ENCODE results near the gene WTIP. TPM values are rescaled to one million over a fixed set of nuclear protein-coding genes. Genes with fewer than 3 reads are reported as not detected.

WTIP gene
- total RNA-seq, 2 experiments from 2014 or later, result 0.68 to 1.2 TPM

DNA sequence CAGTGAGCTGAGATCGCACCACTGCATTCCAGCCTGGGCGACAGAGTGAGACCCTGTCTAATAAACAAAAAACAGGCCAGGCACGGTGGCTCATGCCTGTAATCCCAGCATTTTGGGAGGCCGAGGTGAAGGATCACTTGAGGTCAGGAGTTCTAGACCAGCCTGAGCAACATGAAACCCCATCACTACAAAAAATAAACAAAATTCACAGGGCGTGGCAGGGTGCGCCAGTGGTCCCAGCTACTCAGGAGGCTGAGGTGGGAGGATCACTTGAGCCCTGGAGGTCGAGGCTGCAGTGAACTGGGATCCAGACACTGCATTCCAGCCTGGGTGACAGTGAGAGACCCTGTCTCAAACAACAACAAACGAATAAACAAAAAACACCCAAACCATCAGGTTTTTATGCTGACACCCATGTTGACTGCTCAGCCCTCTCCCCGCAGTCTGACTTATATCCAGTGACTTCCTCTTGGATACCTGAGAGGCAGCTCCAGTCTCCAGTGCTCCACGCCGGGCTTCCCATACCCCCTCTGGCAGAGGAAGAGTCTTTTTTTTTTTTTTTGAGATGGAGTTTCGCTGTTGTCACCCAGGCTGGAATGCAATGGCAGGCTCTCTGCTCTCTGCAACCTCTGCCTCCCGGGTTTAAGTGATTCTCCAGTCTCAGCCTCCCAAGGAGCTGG lies 17.7 kb downstream of the WTIP start:
- DNase-seq (no peak), ATAC-seq (no peak)
- H3K4me3 Mint-ChIP-seq, result no peak overlapping the region
- CTCF ChIA-PET, result no interaction called here
- H3K36me3 Mint-ChIP-seq (ENCODE audit: low read depth), result no peaks in the 10 kb centered on the region
- H3K27ac Mint-ChIP-seq, result no peak overlapping the region
- H3K4me1 Mint-ChIP-seq (ENCODE audit: low read depth), result peaks cover 11% of the 10 kb centered on the region
- no peaks in the 10 kb centered on the region for H3K27me3 Mint-ChIP-seq (ENCODE audit: low read depth)
- POLR2A ChIA-PET, result no interaction called here
- no peaks in the 10 kb centered on the region for H3K9me3 Mint-ChIP-seq (ENCODE audit: insufficient read depth)

DNA sequence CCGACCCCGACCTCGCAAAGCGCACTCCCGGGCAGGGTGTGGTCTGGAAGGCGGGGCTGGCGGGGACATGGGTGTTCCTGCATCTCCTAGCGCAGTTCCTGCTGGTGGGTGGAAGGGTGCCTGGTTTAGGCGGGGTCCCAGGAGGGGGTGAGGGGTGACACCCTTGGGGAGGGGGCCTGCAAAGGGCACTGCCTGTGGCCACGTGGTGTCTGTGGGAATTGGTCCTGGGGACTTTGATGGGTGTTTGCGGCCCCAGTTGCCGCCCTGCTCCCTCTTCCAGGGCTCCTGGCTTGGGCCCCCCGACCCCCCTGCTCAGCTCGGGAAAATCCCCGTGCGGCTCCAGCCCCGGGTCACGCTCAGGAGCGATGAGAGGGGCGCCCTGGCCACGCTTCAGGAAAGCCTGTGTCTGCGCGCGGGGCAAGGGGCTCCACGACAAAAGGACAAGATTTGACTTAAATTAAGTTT lies 19.1 kb downstream of the WTIP start:
- Mint-ChIP-seq H3K4me3 (no peak overlapping the region), H3K27me3 (ENCODE audit: low read depth) (no peaks in the 10 kb centered on the region), H3K36me3 (ENCODE audit: low read depth) (no peaks in the 10 kb centered on the region), H3K27ac (no peak overlapping the region), H3K4me1 (ENCODE audit: low read depth) (peaks cover 11% of the 10 kb centered on the region), H3K9me3 (ENCODE audit: insufficient read depth) (no peaks in the 10 kb centered on the region)
- CTCF ChIA-PET, result interaction anchor here (0.8 to 1.1 kb wide), 3 partner anchors 15 to 211 kb away, joined by 3 read pairs; no protein-coding TSS in a partner anchor
- no peak for ATAC-seq
- POLR2A ChIA-PET, result no interaction called here
- DNase-seq, result no peak

DNA sequence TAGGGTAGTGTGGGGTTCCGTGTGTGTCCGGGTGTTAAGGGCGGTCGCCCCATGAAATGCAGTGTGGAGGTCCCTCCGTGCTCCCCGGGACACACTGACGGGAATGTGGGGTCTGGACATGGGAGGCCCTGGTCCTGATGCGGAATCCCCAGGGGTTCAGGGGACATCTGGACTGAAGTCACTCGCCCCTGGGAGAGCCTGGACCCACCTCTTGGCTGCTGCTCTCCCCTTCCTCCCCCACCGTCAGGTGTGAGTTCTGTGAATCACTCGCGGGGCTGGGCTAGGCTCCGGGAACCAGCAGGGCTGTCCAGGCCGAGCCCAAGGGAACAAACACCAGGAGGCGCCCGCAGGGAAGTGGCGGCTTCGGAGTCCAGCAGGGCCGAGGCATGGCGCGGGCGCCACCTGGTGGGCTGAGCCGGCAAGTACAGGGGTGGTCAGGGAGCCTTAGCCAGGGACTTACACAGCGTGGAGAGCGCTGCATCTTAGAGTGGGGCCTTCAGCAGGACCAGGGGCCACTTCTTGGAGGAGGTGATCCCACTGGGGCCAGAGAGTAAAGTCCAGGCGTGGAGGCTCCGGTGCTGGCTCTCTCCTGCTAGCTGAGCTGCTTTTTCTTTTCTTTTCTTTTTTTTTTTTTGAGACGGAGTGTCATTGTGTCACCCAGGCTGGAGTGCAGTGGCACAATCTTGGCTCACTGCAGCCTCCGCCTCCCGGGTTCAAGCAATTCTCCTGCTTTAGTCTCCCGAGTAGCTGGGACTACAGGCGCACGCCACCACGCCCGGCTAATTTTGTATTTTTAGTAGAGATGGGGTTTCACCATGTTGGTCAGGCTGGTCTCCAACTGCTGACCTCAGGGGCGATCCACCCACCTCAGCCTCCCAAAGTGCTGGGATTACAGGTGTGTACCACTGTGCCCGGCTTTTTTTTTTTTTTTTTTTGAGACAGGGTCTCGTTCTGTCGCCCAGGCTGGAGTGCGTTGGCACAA lies 20.1 kb downstream of the WTIP start:
- Mint-ChIP-seq H3K36me3 (ENCODE audit: low read depth) (no peaks in the 10 kb centered on the region), H3K9me3 (ENCODE audit: insufficient read depth) (no peaks in the 10 kb centered on the region), H3K4me1 (ENCODE audit: low read depth) (peaks cover 11% of the 10 kb centered on the region), H3K27ac (no peak overlapping the region), H3K4me3 (no peak overlapping the region), H3K27me3 (ENCODE audit: low read depth) (no peaks in the 10 kb centered on the region)
- ChIA-PET POLR2A (no interaction called here), CTCF (interaction anchor here (0.8 to 1.1 kb wide), 3 partner anchors 16 to 210 kb away, joined by 3 read pairs; no protein-coding TSS in a partner anchor)
- ATAC-seq (peak; percentile 92), DNase-seq (peak; percentile 87)

DNA sequence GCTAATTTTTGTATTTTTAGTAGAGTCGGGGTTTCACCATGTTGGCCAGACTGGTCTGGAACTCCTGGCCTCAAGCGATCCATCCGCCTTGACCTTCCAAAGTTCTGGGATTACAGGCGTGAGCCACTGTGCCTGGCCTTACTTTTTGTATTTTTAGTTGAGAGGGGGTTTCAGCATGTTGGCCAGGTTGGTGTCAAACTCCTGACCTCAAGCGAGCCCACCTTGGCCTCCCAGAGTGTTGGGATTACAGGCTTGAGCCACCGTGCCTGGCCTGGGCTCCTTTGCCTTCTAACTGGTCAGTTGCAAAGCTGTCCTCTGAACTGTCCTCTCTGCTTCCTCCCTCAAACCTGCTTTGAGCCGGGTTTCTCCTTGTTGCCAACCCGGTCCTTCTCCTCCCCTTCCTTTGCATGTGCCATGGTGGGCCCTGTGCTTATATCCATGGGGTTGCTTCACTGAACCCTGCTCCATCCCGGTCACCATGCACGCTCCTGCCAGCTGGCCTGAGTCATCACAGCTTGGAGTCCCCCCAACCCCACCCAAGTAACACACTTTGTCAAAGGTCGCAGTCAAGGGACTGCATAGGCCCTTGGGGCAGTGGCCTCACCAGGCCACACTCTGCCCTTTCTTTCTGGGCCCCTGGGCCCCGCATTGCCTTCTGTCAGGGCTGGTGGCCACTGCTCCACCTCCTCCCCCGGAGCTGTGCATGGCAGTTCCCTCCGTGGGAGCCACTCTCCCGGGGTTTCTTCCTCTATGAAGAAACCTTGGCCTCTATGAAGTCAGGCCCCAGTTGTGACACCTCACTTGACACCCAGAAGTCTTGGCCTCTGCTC lies 21.2 kb downstream of the WTIP start:
- no peak for ATAC-seq
- H3K27me3 Mint-ChIP-seq (ENCODE audit: low read depth), result no peaks in the 10 kb centered on the region
- no peak overlapping the region for H3K27ac Mint-ChIP-seq
- H3K9me3 Mint-ChIP-seq (ENCODE audit: insufficient read depth), result no peaks in the 10 kb centered on the region
- ChIA-PET CTCF (no interaction called here), POLR2A (no interaction called here)
- no peak for DNase-seq
- H3K4me1 Mint-ChIP-seq (ENCODE audit: low read depth), result peaks cover 11% of the 10 kb centered on the region
- no peaks in the 10 kb centered on the region for H3K36me3 Mint-ChIP-seq (ENCODE audit: low read depth)
- H3K4me3 Mint-ChIP-seq, result no peak overlapping the region

DNA sequence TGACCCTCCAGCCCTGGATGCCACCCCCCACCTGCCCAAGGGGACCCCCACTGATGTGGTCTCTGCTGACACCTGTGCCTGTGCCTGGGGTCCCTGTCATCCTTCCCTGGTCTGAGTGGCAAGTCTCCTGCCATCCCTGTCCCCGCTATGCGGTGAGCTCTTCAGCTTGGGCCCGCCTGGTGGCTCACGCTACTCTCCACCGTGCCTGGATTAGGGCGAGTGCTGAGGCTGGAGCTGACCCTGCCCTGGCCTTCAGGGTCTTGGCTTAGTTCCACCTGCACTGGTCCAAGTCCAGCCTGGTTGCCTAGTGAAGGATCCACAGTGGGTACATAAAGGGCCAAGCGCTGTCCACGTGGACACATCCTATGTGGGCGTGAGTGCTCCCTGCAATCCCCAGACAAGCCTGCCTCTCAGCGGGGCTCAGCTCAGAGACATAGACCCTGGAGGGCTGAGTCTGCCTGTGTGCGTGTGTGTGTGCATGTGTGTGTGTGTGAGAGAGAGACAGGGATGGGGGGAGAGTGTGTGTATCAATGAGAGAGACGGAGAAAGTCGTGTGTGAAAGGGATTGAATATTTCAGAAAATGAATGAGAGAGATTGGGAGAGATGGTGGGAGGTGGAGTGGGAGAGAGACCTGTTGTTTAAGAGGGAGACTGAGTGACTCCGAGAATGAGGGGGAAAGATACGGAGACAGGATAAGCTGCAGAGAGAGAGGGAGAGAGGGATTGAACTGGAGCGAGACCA lies 22.1 kb downstream of the WTIP start:
- Mint-ChIP-seq H3K27me3 (ENCODE audit: low read depth) (no peaks in the 10 kb centered on the region), H3K4me1 (ENCODE audit: low read depth) (peaks cover 11% of the 10 kb centered on the region), H3K27ac (no peak overlapping the region), H3K36me3 (ENCODE audit: low read depth) (no peaks in the 10 kb centered on the region), H3K4me3 (no peak overlapping the region), H3K9me3 (ENCODE audit: insufficient read depth) (no peaks in the 10 kb centered on the region)
- ATAC-seq (no peak), DNase-seq (no peak)
- ChIA-PET CTCF (no interaction called here), POLR2A (no interaction called here)

DNA sequence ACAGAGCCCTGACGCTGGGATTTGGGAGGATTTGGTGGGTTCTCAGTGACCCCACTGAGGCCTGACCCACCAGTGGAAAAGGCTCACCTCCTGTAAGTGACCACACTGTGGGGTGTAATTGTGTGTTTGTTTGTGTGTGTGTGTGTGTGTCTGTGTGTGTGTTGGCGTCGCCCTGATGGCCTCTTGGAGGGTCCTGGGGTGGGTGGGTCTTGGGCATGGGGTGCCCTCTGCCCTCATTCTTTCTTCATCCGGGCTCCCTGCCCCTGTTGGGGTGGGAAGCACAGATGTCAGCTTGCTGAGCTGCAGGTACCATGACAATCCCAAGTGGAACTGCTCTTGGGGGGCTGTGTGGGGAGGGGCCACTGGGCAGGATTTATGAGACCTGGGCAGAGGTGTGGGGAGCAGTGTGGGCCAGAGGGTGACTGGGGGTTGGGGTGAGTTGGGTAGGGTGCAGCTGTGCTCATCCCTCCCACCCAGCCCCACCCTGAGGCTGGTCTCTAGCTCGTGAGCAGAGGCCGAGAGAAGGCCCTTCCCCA lies 22.8 kb downstream of the WTIP start:
- Mint-ChIP-seq H3K36me3 (ENCODE audit: low read depth) (no peaks in the 10 kb centered on the region), H3K27ac (no peak overlapping the region), H3K4me1 (ENCODE audit: low read depth) (peaks cover 11% of the 10 kb centered on the region), H3K27me3 (ENCODE audit: low read depth) (peaks cover under 1% of the 10 kb centered on the region), H3K4me3 (no peak overlapping the region), H3K9me3 (ENCODE audit: insufficient read depth) (peaks cover 3% of the 10 kb centered on the region)
- no peak for DNase-seq
- POLR2A ChIA-PET, result no interaction called here
- no peak for ATAC-seq
- CTCF ChIA-PET, result no interaction called here

DNA sequence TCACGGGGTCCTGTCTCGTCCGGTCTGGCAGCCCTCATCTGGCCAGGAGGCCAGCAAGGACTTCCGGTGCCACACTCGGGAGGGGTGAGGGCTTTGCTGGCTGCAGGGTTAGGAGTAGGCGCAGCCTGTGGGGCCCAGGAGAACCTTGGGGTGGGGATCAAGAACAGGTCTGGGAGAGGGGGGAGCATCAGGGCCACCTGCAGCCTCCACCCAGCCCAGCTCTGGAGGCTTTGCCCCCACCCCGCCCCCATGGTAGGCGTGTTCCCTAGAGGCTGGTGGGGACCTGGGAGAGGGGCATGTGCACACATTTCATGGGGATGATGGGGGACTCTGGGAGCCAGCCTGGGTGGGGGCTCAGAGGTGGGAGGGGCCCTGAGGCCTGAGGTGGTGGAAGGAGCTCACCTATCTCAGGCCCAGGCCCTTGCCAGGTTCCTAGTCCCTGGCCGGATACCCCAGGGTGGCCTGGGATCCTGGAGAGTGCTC lies 23.3 kb downstream of the WTIP start:
- Mint-ChIP-seq H3K36me3 (ENCODE audit: low read depth) (no peaks in the 10 kb centered on the region), H3K4me3 (no peak overlapping the region), H3K4me1 (ENCODE audit: low read depth) (peaks cover 9% of the 10 kb centered on the region), H3K27me3 (ENCODE audit: low read depth) (peaks cover 2% of the 10 kb centered on the region), H3K27ac (no peak overlapping the region), H3K9me3 (ENCODE audit: insufficient read depth) (peaks cover 3% of the 10 kb centered on the region)
- ATAC-seq, result no peak
- ChIA-PET POLR2A (no interaction called here), CTCF (no interaction called here)
- DNase-seq, result no peak

DNA sequence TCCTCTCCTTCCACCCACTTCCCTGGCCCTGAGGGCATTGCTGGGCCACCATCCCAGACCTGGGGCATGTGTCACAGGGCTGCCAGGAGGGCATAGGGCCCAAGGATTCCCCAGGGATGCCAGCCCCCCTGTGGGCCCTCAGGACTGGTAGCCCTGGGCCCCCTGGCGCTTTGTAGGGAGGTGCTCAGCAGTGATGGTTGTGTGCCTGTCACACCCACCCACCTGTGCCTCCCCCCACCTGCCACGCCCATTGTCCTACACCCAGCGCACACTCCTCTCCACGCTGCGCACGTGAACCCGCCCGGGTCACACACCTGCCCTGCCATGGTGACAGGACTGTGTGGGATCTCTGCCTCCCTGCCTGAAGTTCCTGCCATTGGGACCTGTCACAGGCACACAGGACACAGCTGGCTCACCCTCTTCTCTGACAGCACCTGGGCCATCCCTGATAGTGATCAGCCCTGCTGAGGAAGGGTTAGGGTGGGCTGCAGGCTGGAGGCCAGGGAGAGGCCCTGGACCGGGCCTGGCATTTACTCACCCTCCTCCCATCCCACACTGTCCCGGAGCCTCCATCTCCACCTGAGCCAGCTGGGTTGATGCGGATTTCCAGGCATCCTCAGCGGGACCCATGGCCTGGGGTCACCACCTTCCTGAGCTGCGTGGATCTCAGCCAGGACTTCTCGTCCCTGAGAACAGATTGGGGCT lies 23.9 kb downstream of the WTIP start:
- no peak overlapping the region for H3K27ac Mint-ChIP-seq
- ATAC-seq (no peak), DNase-seq (no peak)
- ChIA-PET CTCF (no interaction called here), POLR2A (no interaction called here)
- peaks cover 7% of the 10 kb centered on the region for H3K4me1 Mint-ChIP-seq (ENCODE audit: low read depth)
- H3K27me3 Mint-ChIP-seq (ENCODE audit: low read depth), result peaks cover 2% of the 10 kb centered on the region
- no peaks in the 10 kb centered on the region for H3K36me3 Mint-ChIP-seq (ENCODE audit: low read depth)
- H3K9me3 Mint-ChIP-seq (ENCODE audit: insufficient read depth), result peaks cover 3% of the 10 kb centered on the region
- no peak overlapping the region for H3K4me3 Mint-ChIP-seq

DNA sequence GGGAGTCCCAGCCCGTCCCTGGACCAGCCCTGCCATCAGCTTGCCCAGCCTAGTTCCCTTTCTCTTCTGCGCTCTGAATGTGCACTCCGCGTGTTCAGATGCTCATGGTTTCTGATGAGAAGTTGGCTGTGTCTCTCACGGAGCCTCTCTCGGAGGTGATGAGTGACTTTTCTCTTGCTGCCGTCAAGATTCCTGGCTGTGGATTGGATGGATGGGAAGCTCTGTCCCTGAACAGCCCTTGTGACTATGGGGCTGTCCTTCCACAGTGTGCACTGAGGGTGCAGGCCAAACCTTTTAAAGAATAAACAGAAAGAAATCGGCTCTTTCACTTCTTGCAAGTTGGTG lies 24.4 kb downstream of the WTIP start:
- ChIA-PET POLR2A (no interaction called here), CTCF (no interaction called here)
- Mint-ChIP-seq H3K27ac (no peak overlapping the region), H3K4me1 (ENCODE audit: low read depth) (peaks cover 7% of the 10 kb centered on the region), H3K27me3 (ENCODE audit: low read depth) (peaks cover 2% of the 10 kb centered on the region), H3K36me3 (ENCODE audit: low read depth) (peaks cover 3% of the 10 kb centered on the region), H3K4me3 (no peak overlapping the region), H3K9me3 (ENCODE audit: insufficient read depth) (peaks cover 7% of the 10 kb centered on the region)
- no peak for ATAC-seq
- no peak for DNase-seq

DNA sequence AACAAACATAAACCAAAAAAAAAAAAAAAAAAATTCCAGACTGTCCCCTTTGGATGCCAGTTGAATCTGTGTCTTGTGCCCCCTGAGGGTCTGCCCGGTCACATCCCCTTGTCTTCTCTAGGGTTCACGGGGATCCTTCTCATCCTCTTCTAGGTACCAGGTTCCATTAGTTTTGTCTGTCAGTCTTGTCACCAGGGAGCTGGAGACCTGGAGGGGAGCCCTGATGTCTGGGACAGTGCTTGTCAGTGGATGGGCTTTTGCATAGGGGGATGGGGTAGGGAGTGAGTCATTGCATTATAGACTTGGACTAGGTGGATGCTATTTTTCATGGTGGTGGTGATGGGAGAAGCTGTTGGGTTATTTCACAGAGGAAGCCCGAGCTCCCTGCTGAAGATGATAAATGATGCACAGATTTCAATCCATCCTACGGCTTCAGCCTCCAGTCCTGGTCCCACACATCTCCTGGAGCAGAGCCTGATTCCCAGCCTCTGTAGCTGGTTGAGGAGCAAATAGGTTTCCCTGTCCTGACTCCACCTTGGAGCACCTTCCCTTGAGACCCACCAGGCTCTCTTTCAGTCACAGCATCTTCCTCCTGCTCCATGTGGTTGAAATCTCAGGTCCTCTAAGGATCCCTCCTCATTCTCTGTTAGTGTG lies 26.0 kb downstream of the WTIP start:
- ChIA-PET CTCF (no interaction called here), POLR2A (no interaction called here)
- Mint-ChIP-seq H3K36me3 (ENCODE audit: low read depth) (peaks cover 3% of the 10 kb centered on the region), H3K4me3 (no peak overlapping the region), H3K4me1 (ENCODE audit: low read depth) (no peaks in the 10 kb centered on the region), H3K27ac (no peak overlapping the region), H3K9me3 (ENCODE audit: insufficient read depth) (peaks cover 13% of the 10 kb centered on the region), H3K27me3 (ENCODE audit: low read depth) (peaks cover 2% of the 10 kb centered on the region)
- ATAC-seq (no peak), DNase-seq (no peak)
